ENCODE measurements around the gene TRAF3.

- TF ChIP-seq TAF1 (conservative IDR thresholded peaks at IDR 0.05) (no peak), RXRA (IDR thresholded peaks at IDR 0.05) (no peak), FOXA1 (IDR thresholded peaks at IDR 0.05) (no peak), CTCF (IDR thresholded peaks at IDR 0.05; ENCODE audit: low read depth, low read length, missing input control) (no peak), YY1 (IDR thresholded peaks at IDR 0.05) (no peak), SP1 (IDR thresholded peaks at IDR 0.05) (no peak), REST (IDR thresholded peaks at IDR 0.05) (no peak)
Observed at GRCh38 chr14:102785595-102785963, 8.3 kb downstream of the TRAF3 start.

Data from liver (tissue), 3 donors.